H9 (cell line): Measurements from ENCODE around the gene RAB25. TPM values are rescaled to one million over a fixed set of nuclear protein-coding genes. Genes with fewer than 3 reads are reported as not detected.

Experiments used
- DNase-seq: peaks from one replicate; pipeline ENCODE4 v3.0.0-alpha.2; 2017
- H2AFZ ChIP-seq: one replicate; pipeline ENCODE4 v1.6.1; 2013; ENCODE audit warnings: mild to moderate bottlenecking, low read length, control low read depth, moderate library complexity
- H2AK5ac ChIP-seq: 2 replicates; pipeline ENCODE4 v1.6.1; 2013; ENCODE audit warnings: low read length, control low read depth, mixed read lengths; ENCODE audit not compliant: insufficient read length
- H2BK120ac ChIP-seq: one replicate; pipeline ENCODE4 v1.6.1; 2013; ENCODE audit warnings: low read depth, mild to moderate bottlenecking, low read length, control low read depth, inconsistent platforms; ENCODE audit not compliant: poor library complexity, severe bottlenecking
- H2BK12ac ChIP-seq: 2 replicates; pipeline ENCODE4 v1.6.1; 2013; ENCODE audit warnings: low read length, control low read depth, mixed read lengths, low read depth; ENCODE audit not compliant: insufficient read length
- H2BK15ac ChIP-seq: 2 replicates; pipeline ENCODE4 v1.6.1; 2013; ENCODE audit warnings: low read depth, low read length, control low read depth
- H2BK20ac ChIP-seq: one replicate; pipeline ENCODE4 v1.6.1; 2013; ENCODE audit warnings: low read depth, mild to moderate bottlenecking, low read length, control low read depth, inconsistent platforms; ENCODE audit not compliant: poor library complexity, severe bottlenecking
- H2BK5ac ChIP-seq: 2 replicates; pipeline ENCODE4 v1.6.1; 2013; ENCODE audit warnings: low read length, control low read depth, mixed read lengths; ENCODE audit not compliant: insufficient read length
- H3K14ac ChIP-seq: 2 replicates; pipeline ENCODE4 v1.6.1; 2013; ENCODE audit warnings: low read length, control low read depth; ENCODE audit not compliant: insufficient read depth
- H3K18ac ChIP-seq: 2 replicates; pipeline ENCODE4 v1.6.1; 2013; ENCODE audit warnings: low read depth, mild to moderate bottlenecking, mixed read lengths, low read length, control low read depth; ENCODE audit not compliant: insufficient read length
- H3K23ac ChIP-seq: 2 replicates; pipeline ENCODE4 v1.6.1; 2013; ENCODE audit warnings: low read length, control low read depth, mixed read lengths, low read depth; ENCODE audit not compliant: insufficient read length
- H3K23me2 ChIP-seq: 2 replicates; pipeline ENCODE4 v1.6.1; 2013; ENCODE audit warnings: low read depth, mild to moderate bottlenecking, mixed read lengths, low read length, control low read depth; ENCODE audit not compliant: insufficient read length, poor library complexity, severe bottlenecking
- H3K27ac ChIP-seq: 2 replicates; pipeline ENCODE4 v1.5.1; 2013; ENCODE audit warnings: low read length, control low read depth, mixed read lengths, low read depth; ENCODE audit not compliant: insufficient read length
- H3K27me3 ChIP-seq: 2 replicates; pipeline ENCODE4 v1.6.1; 2013; ENCODE audit warnings: low read length, control low read depth, inconsistent platforms; ENCODE audit not compliant: insufficient read depth
- H3K4ac ChIP-seq: 2 replicates; pipeline ENCODE4 v1.6.1; 2013; ENCODE audit warnings: low read depth, mild to moderate bottlenecking, control low read depth, inconsistent platforms, low read length, moderate library complexity
- H3K4me1 ChIP-seq: 2 replicates; pipeline ENCODE4 v1.6.1; 2013; ENCODE audit warnings: low read length, control low read depth, inconsistent platforms; ENCODE audit not compliant: insufficient read depth
- H3K4me2 ChIP-seq: 2 replicates; pipeline ENCODE4 v1.6.1; 2013; ENCODE audit warnings: low read length, control low read depth, mixed read lengths; ENCODE audit not compliant: insufficient read length, insufficient read depth
- H3K56ac ChIP-seq: 2 replicates; pipeline ENCODE4 v1.6.1; 2013; ENCODE audit warnings: low read depth, mild to moderate bottlenecking, mixed read lengths, low read length, control low read depth; ENCODE audit not compliant: insufficient read length
- H3K79me1 ChIP-seq: 2 replicates; pipeline ENCODE4 v1.6.1; 2013; ENCODE audit warnings: low read depth, mild to moderate bottlenecking, moderate library complexity, low read length, control low read depth, inconsistent platforms; ENCODE audit not compliant: insufficient read depth, poor library complexity, severe bottlenecking
- H3K79me2 ChIP-seq: 2 replicates; pipeline ENCODE4 v1.6.1; 2013; ENCODE audit warnings: low read length, control low read depth, inconsistent platforms; ENCODE audit not compliant: insufficient read depth
- H3K9ac ChIP-seq: 2 replicates; pipeline ENCODE4 v1.6.1; 2013; ENCODE audit warnings: low read length, control low read depth, mixed read lengths; ENCODE audit not compliant: insufficient read length; ENCODE audit errors: extremely low read depth
- H3K9me3 ChIP-seq: one replicate; pipeline ENCODE4 v1.6.1; 2013; ENCODE audit warnings: low read depth, low read length, inconsistent platforms; ENCODE audit not compliant: control insufficient read depth
- H3T11ph ChIP-seq: one replicate; pipeline ENCODE4 v1.6.1; 2013; ENCODE audit warnings: mild to moderate bottlenecking, low read length, control low read depth, inconsistent platforms
- H4K20me1 ChIP-seq: one replicate; pipeline ENCODE4 v1.6.1; 2013; ENCODE audit not compliant: control insufficient read depth, insufficient read length, insufficient read depth
- H4K5ac ChIP-seq: 2 replicates; pipeline ENCODE4 v1.6.1; 2013; ENCODE audit warnings: low read depth, mild to moderate bottlenecking, mixed read lengths, low read length, control low read depth; ENCODE audit not compliant: insufficient read length
- H4K8ac ChIP-seq: replicated peaks from 2 replicates; pipeline ENCODE4 v1.6.1; 2013; ENCODE audit warnings: low read length, control low read depth, mixed read lengths, low read depth; ENCODE audit not compliant: insufficient read length
- H4K91ac ChIP-seq: 2 replicates; pipeline ENCODE4 v1.6.1; 2013; ENCODE audit warnings: low read depth, mild to moderate bottlenecking, moderate library complexity, mixed read lengths, low read length, control low read depth; ENCODE audit not compliant: insufficient read length
- H3K27ac Mint-ChIP-seq, 3 experiments: 2 replicates in 2 of 3; 3 replicates in 1 of 3; pipeline ENCODE4 v1.8.0; 2020 to 2021; ENCODE audit warnings: mixed read lengths in 3 of 3, mild to moderate bottlenecking in 1 of 3, moderate library complexity in 1 of 3
- H3K27me3 Mint-ChIP-seq: 2 replicates; pipeline ENCODE4 v1.8.0; 2021; ENCODE audit warnings: low read depth, mild to moderate bottlenecking, moderate library complexity, mixed read lengths
- H3K36me3 Mint-ChIP-seq, 3 experiments: 2 replicates in 2 of 3; 3 replicates in 1 of 3; pipeline ENCODE4 v1.8.0; 2020 to 2021; ENCODE audit warnings: low read depth in 3 of 3, mixed read lengths in 3 of 3; ENCODE audit not compliant: insufficient read depth in 1 of 3
- H3K4me1 Mint-ChIP-seq, 2 experiments: 2 replicates each; pipeline ENCODE4 v1.8.0; 2020; ENCODE audit warnings: mixed read lengths in 2 of 2
- H3K4me3 Mint-ChIP-seq, 2 experiments: 2 replicates in 1 of 2; 3 replicates in 1 of 2; pipeline ENCODE4 v1.8.0; 2020 to 2021; ENCODE audit warnings: mild to moderate bottlenecking in 2 of 2, mixed read lengths in 2 of 2, moderate library complexity in 1 of 2
- H3K9me3 Mint-ChIP-seq, 2 experiments: 2 replicates in 1 of 2; 3 replicates in 1 of 2; pipeline ENCODE4 v1.8.0; 2020; ENCODE audit warnings: mild to moderate bottlenecking in 2 of 2, mixed read lengths in 2 of 2, moderate library complexity in 1 of 2
- CTCF ChIP-seq: fragments of 200-600 bp; sonication (generic); conservative IDR thresholded peaks from 3 replicates; pipeline ENCODE4 v1.8.0; 2021; ENCODE audit warnings: antibody characterized with exemption, mild to moderate bottlenecking
- WGBS: extraction: QIAGEN DNeasy Blood & Tissue Kit; methylation state at CpG from one replicate; pipeline ENCODE4 v1.1.7; 2013; ENCODE audit warnings: missing lambda C conversion rate, low lambda C conversion rate, mixed read lengths; ENCODE audit not compliant: insufficient read length; ENCODE audit errors: extremely low coverage; 5-methylcytosine and 5-hydroxymethylcytosine counted together
- total RNA-seq: library from RNA; stranded (reverse); gene quantifications from 2 replicates; pipeline ENCODE4 v1.2.1, GENCODE V29; 2021

Gene RAB25
- total RNA-seq, 1 experiment from 2014 or later = 43.1 TPM

- no peak overlapping the region for H3K4me3 Mint-ChIP-seq
- H3K4me1 Mint-ChIP-seq = peaks cover 13 to 15% of the 10 kb centered on the region in 2 experiments
- Histone ChIP-seq H3T11ph (no peak overlapping the region), H3K4ac (no peak overlapping the region), H4K5ac (no peak overlapping the region), H2BK12ac (no peak overlapping the region), H4K20me1 (no peaks in the 10 kb centered on the region), H4K91ac (no peak overlapping the region), H3K18ac (no peak overlapping the region), H3K27ac (no peak overlapping the region), H3K79me2 (no peaks in the 10 kb centered on the region; the same call in 1 of the 2 replicates), H3K9ac (no peak overlapping the region), H3K4me2 (no peak overlapping the region), H2BK120ac (no peak overlapping the region), H3K23me2 (peaks cover 9% of the 10 kb centered on the region), H2BK20ac (no peak overlapping the region), H4K8ac (no peak overlapping the region), H3K4me1 (no peaks in the 10 kb centered on the region), H3K23ac (no peak overlapping the region), H3K79me1 (peaks cover 4% of the 10 kb centered on the region), H2AFZ (no peak overlapping the region), H2BK15ac (no peak overlapping the region), H3K14ac (no peak overlapping the region), H2BK5ac (no peak overlapping the region), H3K56ac (no peak overlapping the region), H3K9me3 (no peaks in the 10 kb centered on the region), H3K27me3 (no peaks in the 10 kb centered on the region), H2AK5ac (no peak overlapping the region)
- TF ChIP-seq CTCF = no peak
- no CpG with 5 or more reads among the region's 4 CpGs for WGBS
- H3K9me3 Mint-ChIP-seq = no peaks in the 10 kb centered on the region
- H3K36me3 Mint-ChIP-seq = peaks cover 10 to 42% (median 41%) of the 10 kb centered on the region in 3 experiments
- no peak overlapping the region for H3K27ac Mint-ChIP-seq
- no peaks in the 10 kb centered on the region for H3K27me3 Mint-ChIP-seq
- DNase-seq = no peak
These were observed 10.6 kb upstream of the RAB25 start for GRCh38 chr1:156050376-156050775.
